HepG2 (cell line): ENCODE measurements around the gene MC3R. TPM values are rescaled to one million over a fixed set of nuclear protein-coding genes. Genes with fewer than 3 reads are reported as not detected.

Experiments used
- AHR ChIP-seq: IDR thresholded peaks from 2 replicates; pipeline ENCODE4 v1.6.1; 2018; ENCODE audit warnings: missing genetic modification reagents, missing compliant biosample characterization
- ATF5 ChIP-seq: sonication (generic); formaldehyde crosslinking; IDR thresholded peaks from 2 replicates; pipeline ENCODE4 v1.4.0; 2020; ENCODE audit warnings: mild to moderate bottlenecking, low read depth, missing genetic modification reagents
- CSRNP2 ChIP-seq: sonication (generic); formaldehyde crosslinking; conservative IDR thresholded peaks from 2 replicates; pipeline ENCODE4 v1.8.0; 2022; ENCODE audit warnings: low read depth, missing genetic modification reagents
- DNMT1 ChIP-seq: sonication (generic); formaldehyde crosslinking; IDR thresholded peaks from 2 replicates; pipeline ENCODE4 v1.5.1; 2020; ENCODE audit warnings: mild to moderate bottlenecking, missing genetic modification reagents
- GFI1 ChIP-seq: sonication (generic); formaldehyde crosslinking; IDR thresholded peaks from 2 replicates; pipeline ENCODE4 v1.5.0; 2020; ENCODE audit warnings: missing genetic modification reagents, mild to moderate bottlenecking, borderline replicate concordance
- HES4 ChIP-seq: sonication (generic); formaldehyde crosslinking; IDR thresholded peaks from 2 replicates; pipeline ENCODE4 v1.9.0; 2021; ENCODE audit warnings: mild to moderate bottlenecking, missing genetic modification reagents, borderline replicate concordance
- KLF11 ChIP-seq: IDR thresholded peaks from 2 replicates; pipeline ENCODE4 v1.6.1; 2016; ENCODE audit warnings: missing compliant biosample characterization
- KLF6 ChIP-seq: IDR thresholded peaks from 2 replicates; pipeline ENCODE4 v1.8.0; 2016; ENCODE audit warnings: missing biosample characterization, missing genetic modification reagents
- NR2F2 ChIP-seq: IDR thresholded peaks from 2 replicates; pipeline ENCODE4 v1.6.1; 2012; ENCODE audit warnings: low read depth, inconsistent platforms, borderline replicate concordance
- POLR2G ChIP-seq: fragments of 200-400 bp; formaldehyde crosslinking; IDR thresholded peaks from 2 replicates; pipeline ENCODE4 v1.6.1; 2018; ENCODE audit warnings: mild to moderate bottlenecking, low read depth, low read length, moderate library complexity
- PPARG ChIP-seq: conservative IDR thresholded peaks from 2 replicates; pipeline ENCODE4 v1.6.1; 2016; ENCODE audit warnings: missing biosample characterization, missing genetic modification reagents
- RXRB ChIP-seq: IDR thresholded peaks from 2 replicates; pipeline ENCODE4 v1.6.1; 2016; ENCODE audit warnings: borderline replicate concordance, missing genetic modification reagents, missing compliant biosample characterization
- SIX1 ChIP-seq: sonication (generic); formaldehyde crosslinking; IDR thresholded peaks from 2 replicates; pipeline ENCODE4 v1.4.0; 2020; ENCODE audit warnings: missing genetic modification reagents, borderline replicate concordance
- SRSF1 ChIP-seq: fragments of 200-400 bp; formaldehyde crosslinking; optimal IDR thresholded peaks from 2 replicates; pipeline ENCODE3; 2017; ENCODE audit warnings: mild to moderate bottlenecking, low read depth, low read length, moderate library complexity
- TBX3 ChIP-seq: fragments of 450-650 bp; IDR thresholded peaks from 2 replicates; pipeline ENCODE4 v1.6.1; 2017; ENCODE audit warnings: antibody characterized with exemption, mild to moderate bottlenecking, inconsistent platforms, borderline replicate concordance
- ZNF235 ChIP-seq: sonication (generic); formaldehyde crosslinking; IDR thresholded peaks from 2 replicates; pipeline ENCODE4 v1.8.1; 2023; ENCODE audit warnings: mild to moderate bottlenecking, missing genetic modification reagents, borderline replicate concordance
- ZNF264 ChIP-seq: sonication (generic); formaldehyde crosslinking; IDR thresholded peaks from 2 replicates; pipeline ENCODE4 v1.4.0; 2020; ENCODE audit warnings: missing genetic modification reagents
- ZNF335 ChIP-seq: sonication (generic); formaldehyde crosslinking; IDR thresholded peaks from 2 replicates; pipeline ENCODE4 v1.4.0; 2020; ENCODE audit warnings: missing genetic modification reagents
- ZNF33A ChIP-seq: sonication (generic); formaldehyde crosslinking; IDR thresholded peaks from 2 replicates; pipeline ENCODE4 v1.5.1; 2020; ENCODE audit warnings: missing genetic modification reagents, mild to moderate bottlenecking, moderate library complexity, borderline replicate concordance
- ZNF460 ChIP-seq: sonication (generic); formaldehyde crosslinking; IDR thresholded peaks from 2 replicates; pipeline ENCODE4 v1.5.1; 2020; ENCODE audit warnings: missing genetic modification reagents, mild to moderate bottlenecking, borderline replicate concordance
- ZNF607 ChIP-seq: sonication (generic); formaldehyde crosslinking; IDR thresholded peaks from 2 replicates; pipeline ENCODE4 v1.5.1; 2020; ENCODE audit warnings: missing genetic modification reagents, mild to moderate bottlenecking, borderline replicate concordance
- polyA plus RNA-seq, 8 experiments: library from polyadenylated mRNA; depleted of rRNA in 3 of 8; stranded (reverse) in 7 of 8; unstranded in 1 of 8; fragments of >200 nt; fragmentation: Illumina TruSeq in 4 of 8; extraction: Trizol in 4 of 8; gene quantifications; 2 replicates each; pipeline versions ENCODE4 v1.2.1 to v1.2.3, GENCODE V29; 2011 to 2016; ENCODE audit warnings: low read depth in 4 of 8, missing spikeins in 1 of 8, mixed read lengths in 1 of 8; ENCODE audit not compliant: insufficient read depth in 1 of 8
- total RNA-seq, 5 experiments: library from RNA; depleted of rRNA; stranded (reverse); fragments of >200 nt; fragmentation: Illumina TruSeq; extraction: Trizol; gene quantifications; 2 replicates each; pipeline ENCODE4 v1.2.3, GENCODE V29; 2016; ENCODE audit warnings: low read depth in 1 of 5
- TF ChIP-seq, protein P1 (sequence below): sonication (generic); formaldehyde crosslinking; IDR thresholded peaks from 2 replicates; pipeline ENCODE4 v1.5.1; 2020; ENCODE audit warnings: missing genetic modification reagents, mild to moderate bottlenecking, borderline replicate concordance
- TF ChIP-seq, protein P2 (sequence below): sonication (generic); formaldehyde crosslinking; IDR thresholded peaks from 2 replicates; pipeline ENCODE4 v1.4.0; 2020; ENCODE audit warnings: missing genetic modification reagents
- TF ChIP-seq, protein P3 (sequence below): sonication (generic); formaldehyde crosslinking; IDR thresholded peaks from 2 replicates; pipeline ENCODE4 v1.4.0; 2020; ENCODE audit warnings: missing genetic modification reagents, borderline replicate concordance

MC3R gene
- total and polyA plus RNA-seq, 2 of the 13 experiments (the other 11 are each of a cell fraction or from before 2014, with no cell fraction given): not detected

- TF ChIP-seq TBX3 (no peak), AHR (no peak), KLF11 (CRISPR knock-in tag) (no peak), ATF5 (no peak), GFI1 (CRISPR knock-in tag) (no peak), NR2F2 (no peak), HES4 (no peak), CSRNP2 (CRISPR knock-in tag) (no peak), PPARG (no peak), SRSF1 (no peak), POLR2G (no peak), ZNF335 (CRISPR knock-in tag) (no peak), RXRB (CRISPR knock-in tag) (no peak), DNMT1 (CRISPR knock-in tag) (0 out of 2 replicates have a peak, but pooled peaks have one; percentile 49), ZNF264 (CRISPR knock-in tag) (no peak), ZNF607 (CRISPR knock-in tag) (no peak), ZNF235 (CRISPR knock-in tag) (no peak), KLF6 (CRISPR knock-in tag) (no peak), SIX1 (no peak), ZNF460 (CRISPR knock-in tag) (no peak), ZNF33A (CRISPR knock-in tag) (no peak)
- TF ChIP-seq, protein P1, sequence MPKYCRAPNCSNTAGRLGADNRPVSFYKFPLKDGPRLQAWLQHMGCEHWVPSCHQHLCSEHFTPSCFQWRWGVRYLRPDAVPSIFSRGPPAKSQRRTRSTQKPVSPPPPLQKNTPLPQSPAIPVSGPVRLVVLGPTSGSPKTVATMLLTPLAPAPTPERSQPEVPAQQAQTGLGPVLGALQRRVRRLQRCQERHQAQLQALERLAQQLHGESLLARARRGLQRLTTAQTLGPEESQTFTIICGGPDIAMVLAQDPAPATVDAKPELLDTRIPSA (CRISPR knock-in tag): no peak
- TF ChIP-seq, protein P2, sequence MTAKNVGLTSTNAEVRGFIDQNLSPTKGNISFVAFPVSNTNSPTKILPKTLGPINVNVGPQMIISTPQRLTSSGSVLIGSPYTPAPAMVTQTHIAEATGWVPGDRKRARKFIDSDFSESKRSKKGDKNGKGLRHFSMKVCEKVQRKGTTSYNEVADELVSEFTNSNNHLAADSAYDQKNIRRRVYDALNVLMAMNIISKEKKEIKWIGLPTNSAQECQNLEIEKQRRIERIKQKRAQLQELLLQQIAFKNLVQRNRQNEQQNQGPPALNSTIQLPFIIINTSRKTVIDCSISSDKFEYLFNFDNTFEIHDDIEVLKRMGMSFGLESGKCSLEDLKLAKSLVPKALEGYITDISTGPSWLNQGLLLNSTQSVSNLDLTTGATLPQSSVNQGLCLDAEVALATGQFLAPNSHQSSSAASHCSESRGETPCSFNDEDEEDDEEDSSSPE (CRISPR knock-in tag): no peak
- TF ChIP-seq, protein P3, sequence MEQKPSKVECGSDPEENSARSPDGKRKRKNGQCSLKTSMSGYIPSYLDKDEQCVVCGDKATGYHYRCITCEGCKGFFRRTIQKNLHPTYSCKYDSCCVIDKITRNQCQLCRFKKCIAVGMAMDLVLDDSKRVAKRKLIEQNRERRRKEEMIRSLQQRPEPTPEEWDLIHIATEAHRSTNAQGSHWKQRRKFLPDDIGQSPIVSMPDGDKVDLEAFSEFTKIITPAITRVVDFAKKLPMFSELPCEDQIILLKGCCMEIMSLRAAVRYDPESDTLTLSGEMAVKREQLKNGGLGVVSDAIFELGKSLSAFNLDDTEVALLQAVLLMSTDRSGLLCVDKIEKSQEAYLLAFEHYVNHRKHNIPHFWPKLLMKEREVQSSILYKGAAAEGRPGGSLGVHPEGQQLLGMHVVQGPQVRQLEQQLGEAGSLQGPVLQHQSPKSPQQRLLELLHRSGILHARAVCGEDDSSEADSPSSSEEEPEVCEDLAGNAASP (CRISPR knock-in tag): no peak
These were observed 868 bp downstream of the MC3R start (continued) for GRCh38 chr20:56249244-56249955.
